GM03348 (cell line): ENCODE data around the gene SHANK1.

Source experiments
- DNase-seq: peaks from one replicate; pipeline ENCODE4 v3.0.0; 2012; ENCODE audit warnings: low spot score

Gene SHANK1

DNA sequence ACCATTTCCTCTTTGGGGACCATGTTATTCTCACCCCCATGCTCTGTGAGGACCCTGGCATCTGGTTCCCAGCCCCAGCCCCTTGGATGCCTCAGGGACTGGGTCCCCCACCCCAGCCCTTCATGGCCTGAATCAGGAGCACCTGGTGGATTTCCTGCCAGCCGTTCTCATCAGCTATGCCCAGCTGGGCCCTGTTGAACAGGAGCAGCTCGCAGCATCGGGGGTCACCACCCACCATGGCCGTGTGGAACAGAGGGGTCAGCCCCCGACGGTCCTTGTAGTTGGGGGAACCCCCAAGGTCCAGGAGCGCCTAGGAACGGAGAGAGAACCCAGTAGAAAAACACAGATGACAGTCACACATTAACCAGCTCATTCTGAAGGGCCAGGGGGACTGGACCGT lies 7.8 kb downstream of the SHANK1 start:
- DNase-seq: no peak

DNA sequence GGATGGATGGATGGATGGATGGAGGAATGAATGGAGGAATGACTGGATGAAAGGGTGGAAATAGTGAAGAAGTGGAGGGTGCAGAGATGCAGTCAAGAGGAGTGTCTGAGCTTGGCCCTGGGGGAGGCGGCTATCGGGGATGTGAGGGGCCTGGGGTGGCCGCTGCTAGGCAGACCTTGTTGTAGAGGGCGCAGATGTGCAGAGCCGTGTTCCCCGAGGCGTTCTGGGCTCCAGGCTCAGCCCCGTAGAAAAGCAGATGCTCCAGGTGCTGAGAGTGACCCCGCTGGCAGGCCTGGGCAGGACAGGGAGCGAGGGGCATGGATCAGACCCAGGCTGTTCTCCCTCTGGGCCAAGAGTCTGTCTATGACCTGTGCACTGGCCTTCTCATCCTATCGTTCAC lies 8.4 kb downstream of the SHANK1 start:
- DNase-seq: no peak

GRCh38 chr19:50710612-50711011 lies 9.0 kb downstream of the SHANK1 start:
- DNase-seq: no peak

DNA sequence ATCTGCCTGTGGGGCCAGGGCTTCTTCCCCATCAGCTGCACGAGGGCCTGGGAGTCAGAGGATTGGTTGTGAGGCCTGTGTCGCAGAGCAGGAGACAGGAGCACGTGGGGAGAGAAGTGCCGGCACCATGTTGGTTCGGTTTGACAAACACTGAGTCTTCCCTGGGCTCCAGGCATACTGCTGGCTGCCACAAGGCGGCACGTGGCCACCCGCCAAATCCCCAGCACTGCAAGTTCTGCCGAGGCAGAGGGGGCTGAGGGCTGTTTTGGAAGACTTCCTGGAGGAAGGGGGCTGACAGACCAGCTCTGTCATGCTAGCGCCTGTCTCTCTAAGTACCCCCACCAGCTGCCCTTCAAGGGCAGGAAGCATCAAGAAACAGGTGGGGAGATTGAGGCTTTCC lies 9.5 kb downstream of the SHANK1 start:
- no peak for DNase-seq

GRCh38 chr19:50708179-50708879 lies 11.3 kb downstream of the SHANK1 start:
- DNase-seq: no peak

DNA sequence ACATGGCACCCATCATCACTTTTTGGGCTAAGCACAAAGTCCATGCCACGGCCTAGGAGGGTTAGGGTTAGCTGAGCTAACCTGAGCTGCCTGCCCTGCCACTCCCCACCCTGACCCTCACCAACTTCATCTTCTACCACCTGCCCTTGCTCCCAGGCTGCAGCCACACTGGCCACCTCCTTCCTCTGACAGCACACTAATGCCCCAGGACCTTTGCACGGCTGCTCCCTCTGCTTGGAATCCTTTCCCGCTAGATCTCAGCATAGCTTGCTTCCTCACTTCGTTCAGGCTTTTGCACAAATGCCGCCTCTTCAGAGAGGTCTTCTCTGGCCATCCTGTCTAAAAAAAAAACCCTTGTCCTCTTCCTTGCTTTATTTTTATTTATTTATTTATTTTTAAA lies 13.2 kb downstream of the SHANK1 start:
- DNase-seq: no peak

DNA sequence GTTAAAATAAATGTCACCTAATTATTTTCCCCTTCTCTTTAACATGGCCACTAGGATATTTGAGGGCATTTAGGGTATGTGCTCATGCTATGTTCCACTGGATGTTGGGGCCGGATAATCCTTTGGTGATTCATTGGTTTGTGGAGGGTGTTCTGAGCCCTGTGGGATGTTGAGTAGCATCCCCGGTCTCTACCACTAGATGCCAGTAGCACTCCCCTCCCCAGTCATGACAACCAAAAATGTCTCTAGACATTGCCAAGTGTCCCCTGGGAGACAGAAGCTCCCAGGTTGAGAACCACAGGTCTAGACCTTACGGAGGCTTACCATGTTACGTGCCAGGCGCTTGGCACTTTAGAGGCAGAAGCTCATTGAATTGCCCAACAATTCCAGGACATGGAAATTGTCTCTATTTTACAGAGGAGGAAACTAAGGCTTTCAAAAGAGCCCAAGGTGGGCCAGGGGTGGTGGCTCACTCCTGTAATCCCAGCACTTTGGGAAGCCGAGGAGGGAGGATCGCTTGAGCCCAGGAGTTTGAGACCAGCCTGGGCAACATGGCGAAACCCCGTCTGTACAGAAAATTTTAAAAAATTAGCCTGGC lies 14.1 kb downstream of the SHANK1 start:
- peak; percentile 91 for DNase-seq

- no peak for DNase-seq
Observed at GRCh38 chr19:50703915-50704796, 15.4 kb downstream of the SHANK1 start.

GRCh38 chr19:50702871-50703829 lies 16.5 kb downstream of the SHANK1 start:
- no peak for DNase-seq

GRCh38 chr19:50702158-50702870 lies 17.3 kb downstream of the SHANK1 start:
- no peak for DNase-seq

GRCh38 chr19:50701367-50701985 lies 18.1 kb downstream of the SHANK1 start:
- DNase-seq: no peak

DNA sequence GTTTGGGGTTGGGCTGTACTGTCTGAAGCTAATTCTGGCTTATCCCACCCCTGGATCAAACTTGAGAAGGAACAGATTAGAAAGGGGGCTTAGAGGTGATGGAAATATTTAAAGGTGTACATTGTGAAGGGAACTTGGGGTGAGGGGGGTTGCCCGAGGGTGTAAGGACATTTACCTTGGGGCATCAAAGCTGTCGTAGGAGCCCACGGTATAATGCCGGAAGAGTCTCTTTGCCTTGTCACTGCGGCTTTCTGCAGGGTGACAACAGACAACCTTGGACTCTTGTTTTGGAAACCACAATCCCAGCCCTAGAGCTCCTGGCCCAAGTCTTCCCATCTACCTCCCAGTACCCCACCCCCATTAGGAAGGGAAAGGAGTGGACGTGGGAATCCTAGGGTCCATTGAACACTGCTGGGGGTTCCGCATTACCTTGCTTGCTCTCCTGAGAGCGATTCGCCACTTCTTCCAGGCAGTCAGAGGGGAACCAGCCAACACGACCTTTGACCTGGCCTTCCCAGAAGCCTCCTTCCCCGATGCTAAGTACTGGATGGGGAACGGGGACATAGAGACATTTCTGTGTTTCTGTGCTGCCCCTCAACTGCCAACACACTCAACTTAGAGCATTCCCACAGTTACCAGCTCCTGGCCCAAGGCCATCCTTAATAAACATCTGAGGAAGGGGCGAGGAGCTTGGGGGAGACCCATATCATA lies 22.0 kb downstream of the SHANK1 start:
- no peak for DNase-seq

GRCh38 chr19:50696094-50696483 lies 23.5 kb downstream of the SHANK1 start:
- no peak for DNase-seq

DNA sequence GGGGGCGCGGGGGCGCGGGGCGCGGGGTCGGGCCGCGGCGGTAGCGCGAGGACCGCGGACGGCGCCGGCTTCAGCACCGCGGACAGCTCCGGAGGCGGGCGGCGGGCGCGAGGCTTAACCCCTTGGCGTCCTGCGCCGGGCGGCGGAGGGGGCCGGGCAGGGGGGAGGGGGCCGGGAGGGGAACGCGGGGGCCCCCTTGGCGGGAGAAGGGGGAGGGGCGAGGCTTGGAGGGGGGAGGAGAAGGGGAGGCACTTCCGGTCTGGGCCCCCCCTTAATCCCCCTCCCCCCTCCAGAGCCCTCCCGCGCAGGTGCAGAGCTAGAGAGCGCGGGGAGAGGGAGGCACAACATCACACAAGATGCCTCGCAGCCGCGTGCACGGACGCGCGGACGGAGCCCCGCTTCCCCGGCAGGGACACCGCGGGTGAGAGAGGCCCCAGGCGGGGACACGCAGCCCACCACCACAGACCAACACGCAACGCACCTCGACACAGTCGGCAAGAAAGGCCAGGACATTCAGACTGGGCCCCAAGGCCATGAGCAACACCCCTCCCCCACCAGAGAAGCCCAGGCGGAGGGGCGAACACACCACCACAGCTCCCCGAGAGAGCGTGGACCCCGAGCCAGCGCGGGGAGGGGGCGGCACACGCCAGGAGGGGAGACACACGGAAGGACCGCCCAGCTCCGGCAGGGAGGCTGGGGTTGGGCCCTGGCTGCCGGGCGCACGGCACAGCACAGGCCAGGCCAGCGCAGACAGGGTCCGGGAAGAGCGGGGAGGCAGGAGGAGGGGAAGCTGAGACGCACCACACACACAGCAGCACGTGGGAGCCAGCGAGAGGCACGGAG lies 24.1 kb downstream of the SHANK1 start:
- peak; percentile 73 for DNase-seq

- no peak for DNase-seq
Observed at GRCh38 chr19:50694815-50695145, 24.8 kb downstream of the SHANK1 start.

DNA sequence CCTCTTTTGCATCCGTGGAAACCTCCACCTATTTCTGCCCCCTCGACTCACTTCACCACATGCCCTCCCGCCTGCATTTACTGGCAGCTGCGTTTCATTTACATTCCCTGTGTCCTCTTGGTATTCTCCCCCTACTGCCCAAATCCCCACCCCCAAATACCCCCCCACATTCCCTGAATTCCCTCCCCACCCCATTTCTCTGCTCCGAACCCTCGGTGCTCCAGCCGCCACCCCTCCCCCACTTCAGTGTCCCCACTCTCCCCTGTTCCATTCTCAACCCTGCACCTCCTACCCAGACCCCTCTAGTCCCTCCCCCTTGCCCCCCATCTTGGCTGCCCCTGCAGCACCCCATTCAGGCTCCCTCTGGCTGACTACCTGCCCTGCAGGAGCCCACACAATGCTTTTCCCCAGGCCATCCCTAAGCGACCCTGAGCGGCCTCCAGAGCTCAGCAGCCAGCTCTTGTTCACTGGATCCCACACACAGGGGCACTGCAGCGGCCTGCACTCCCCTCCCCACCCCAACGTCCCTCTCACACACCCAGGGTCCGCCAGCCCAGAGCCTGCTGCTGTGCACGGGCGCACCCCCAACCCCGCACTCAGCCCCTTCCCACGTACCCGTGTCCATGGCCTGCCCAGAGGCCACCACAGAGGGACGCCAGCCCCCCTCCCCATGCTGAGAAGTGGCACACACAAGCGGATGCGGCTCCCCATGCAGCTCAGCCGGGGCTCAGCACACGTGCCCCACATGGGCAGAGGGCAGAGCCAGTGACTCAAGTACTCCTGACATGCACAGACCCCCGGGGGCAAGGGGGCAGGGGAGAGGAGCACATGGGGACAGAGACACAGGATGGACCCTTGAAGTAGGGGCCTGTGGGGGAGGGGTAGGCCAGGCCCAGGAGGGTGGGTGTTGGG lies 26.3 kb downstream of the SHANK1 start:
- DNase-seq: no peak

DNA sequence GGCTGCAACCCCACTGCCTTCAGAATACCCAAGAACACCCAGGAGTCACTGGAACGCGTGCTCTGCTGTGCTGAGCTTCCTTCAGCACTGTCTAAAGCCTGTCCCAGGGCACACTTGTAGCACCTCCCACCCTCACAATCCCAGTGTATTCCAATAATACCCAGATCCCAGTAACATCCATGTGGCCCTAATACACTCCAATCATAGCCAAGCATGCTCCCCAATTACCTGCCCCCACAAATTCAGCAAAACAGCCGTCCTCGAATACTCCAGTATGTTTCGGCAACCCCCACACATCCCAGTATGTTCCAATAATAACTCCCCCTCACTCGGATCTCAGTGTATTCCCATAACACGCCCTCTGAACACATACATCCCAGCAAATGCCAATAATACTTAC lies 29.2 kb downstream of the SHANK1 start:
- no peak for DNase-seq

DNA sequence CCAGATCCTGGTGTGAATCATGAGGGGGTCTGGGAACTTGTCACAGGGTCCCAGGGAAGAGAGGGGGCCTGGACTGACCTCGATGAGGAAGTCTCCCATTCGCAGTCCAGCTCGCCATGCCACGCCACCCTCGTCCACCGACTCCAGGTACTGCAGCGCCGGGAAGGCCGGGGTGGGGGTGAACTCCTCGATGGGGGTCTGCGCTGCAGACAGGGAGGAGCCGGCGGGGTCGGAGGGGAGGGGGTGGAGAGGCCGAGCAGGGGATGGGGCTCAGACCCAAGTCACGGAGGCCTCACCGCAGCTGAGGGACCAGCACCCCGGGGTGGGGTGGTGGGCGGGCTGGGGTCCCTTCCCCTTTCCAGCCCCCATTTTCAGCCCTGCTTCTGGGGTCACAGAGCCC lies 30.8 kb downstream of the SHANK1 start:
- DNase-seq: no peak
